ENCODE results near the gene TMEM273.

TMEM273 gene, protein sequence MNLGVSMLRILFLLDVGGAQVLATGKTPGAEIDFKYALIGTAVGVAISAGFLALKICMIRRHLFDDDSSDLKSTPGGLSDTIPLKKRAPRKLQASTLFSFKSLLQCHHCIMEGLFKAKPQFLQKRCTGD
- total RNA-seq: 2.7 to 170 (median 53.4) reads per million in 9 experiments

DNA sequence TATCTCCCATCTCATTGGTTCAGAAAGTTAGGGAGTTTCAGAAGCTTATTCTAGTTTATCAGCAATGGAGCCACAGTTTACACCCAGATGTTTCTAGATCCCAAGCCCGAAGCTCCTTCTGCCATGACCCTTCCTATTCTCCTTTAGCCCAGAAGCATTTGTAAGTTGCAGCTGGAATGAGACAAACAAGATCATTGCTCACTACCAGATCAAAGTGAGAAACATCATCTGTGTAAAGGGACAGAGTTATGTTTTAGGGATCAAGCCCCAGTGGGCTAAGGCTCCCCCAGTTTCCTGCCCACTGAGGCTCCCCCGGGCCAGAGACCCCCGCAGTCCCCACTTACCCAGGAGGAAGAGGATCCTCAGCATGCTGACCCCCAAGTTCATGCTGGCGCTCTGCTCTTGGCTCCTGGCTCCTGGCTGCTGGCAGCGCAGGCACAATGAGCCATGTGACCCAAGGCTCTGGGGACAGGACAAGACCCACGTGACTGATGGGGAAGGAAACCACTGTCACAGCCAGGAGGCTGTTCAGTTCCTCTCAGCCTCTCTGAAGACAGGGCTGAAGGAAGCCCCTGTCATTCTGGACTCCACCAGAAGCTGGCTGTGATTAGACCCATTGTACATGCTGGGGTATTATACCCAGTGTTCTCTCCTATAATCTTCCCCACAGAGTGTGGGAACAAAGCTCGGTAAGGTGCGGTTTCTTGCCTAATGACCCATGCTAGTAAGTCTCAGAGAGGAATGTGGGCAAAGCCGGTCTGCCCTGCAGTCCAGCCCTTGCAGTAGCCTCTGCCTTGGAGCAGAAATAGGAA lies at the start of gene TMEM273:
TSS of gene TMEM273 (minus strand) at position 442 of the 812 bp plus-strand sequence. CDS start at position 387, 55 bp downstream.
- H3K4me1 Mint-ChIP-seq (ENCODE audit: low read depth in 2 of 2): peaks cover 49 to 72% of the 10 kb centered on the region in 2 donors
- no peaks in the 10 kb centered on the region for H3K27me3 Mint-ChIP-seq

DNA sequence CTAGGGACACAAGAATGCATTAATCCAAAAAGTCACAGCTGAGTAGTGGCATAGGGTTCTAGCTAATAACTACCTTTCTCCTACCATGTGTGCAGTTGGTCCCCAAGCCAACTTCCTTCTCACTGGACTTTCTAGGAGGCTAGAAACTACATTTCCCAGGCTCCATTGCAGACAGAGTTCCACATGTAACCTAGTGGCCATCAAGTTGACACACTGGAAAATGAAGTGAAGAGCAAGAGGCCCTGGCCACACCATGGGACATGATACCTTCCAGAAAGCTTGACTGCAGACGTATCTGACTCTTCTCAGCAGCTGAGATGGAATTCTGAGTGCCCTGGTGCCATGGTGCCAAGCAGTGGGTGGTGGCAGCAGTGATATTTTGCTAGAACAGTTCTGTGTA lies 49.8 kb upstream of the TMEM273 start:
- H3K27ac Mint-ChIP-seq: no peak overlapping the region
- no peak overlapping the region for H3K4me3 Mint-ChIP-seq
- no peak for DNase-seq
- no peak for ATAC-seq (replicated peaks)
- H3K9me3 Mint-ChIP-seq: no peaks in the 10 kb centered on the region
- peaks cover 0 to 39% of the 10 kb centered on the region in 2 donors for H3K27me3 Mint-ChIP-seq
- H3K4me1 Mint-ChIP-seq (ENCODE audit: low read depth in 2 of 2): no peaks in the 10 kb centered on the region
- H3K36me3 Mint-ChIP-seq (ENCODE audit: insufficient read depth): no peaks in the 10 kb centered on the region

More for the DNA sequence above, at the start of gene TMEM273:
- ATAC-seq (replicated peaks): peak; percentile 67
- peak in 2 of 3 experiments; percentile 21 to 25 for DNase-seq
- Mint-ChIP-seq H3K9me3 (no peaks in the 10 kb centered on the region), H3K4me3 (peak within 1 kb of the TSS; percentile 78 to 89), H3K36me3 (ENCODE audit: insufficient read depth) (no peaks in the 10 kb centered on the region), H3K27ac (peak within 1 kb of the TSS; percentile 88 to 95)

DNA sequence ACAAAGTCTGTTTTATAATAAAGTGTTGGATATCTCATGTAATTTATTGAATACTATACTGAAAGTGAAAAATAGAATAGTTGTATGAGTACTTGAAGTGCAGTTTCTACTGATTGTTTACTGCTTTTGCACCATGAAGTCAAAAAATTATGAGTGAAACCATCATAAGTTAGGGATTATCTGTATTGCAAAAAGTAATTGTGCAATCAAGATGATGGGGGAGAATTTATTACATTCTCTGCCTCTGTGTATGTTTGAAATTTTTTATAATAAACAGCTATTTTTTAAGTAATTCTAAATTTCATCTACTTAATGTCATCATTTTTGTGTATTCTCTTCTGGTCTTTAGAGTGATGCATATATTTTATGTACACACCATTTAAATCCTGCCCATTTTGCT lies 47.2 kb upstream of the TMEM273 start:
- Mint-ChIP-seq H3K36me3 (ENCODE audit: insufficient read depth) (no peaks in the 10 kb centered on the region), H3K27ac (no peak overlapping the region), H3K4me3 (no peak overlapping the region), H3K9me3 (no peaks in the 10 kb centered on the region), H3K4me1 (ENCODE audit: low read depth in 2 of 2) (no peaks in the 10 kb centered on the region), H3K27me3 (peaks cover 8 to 19% of the 10 kb centered on the region in 2 donors)
- no peak for DNase-seq
- no peak for ATAC-seq (replicated peaks)

DNA sequence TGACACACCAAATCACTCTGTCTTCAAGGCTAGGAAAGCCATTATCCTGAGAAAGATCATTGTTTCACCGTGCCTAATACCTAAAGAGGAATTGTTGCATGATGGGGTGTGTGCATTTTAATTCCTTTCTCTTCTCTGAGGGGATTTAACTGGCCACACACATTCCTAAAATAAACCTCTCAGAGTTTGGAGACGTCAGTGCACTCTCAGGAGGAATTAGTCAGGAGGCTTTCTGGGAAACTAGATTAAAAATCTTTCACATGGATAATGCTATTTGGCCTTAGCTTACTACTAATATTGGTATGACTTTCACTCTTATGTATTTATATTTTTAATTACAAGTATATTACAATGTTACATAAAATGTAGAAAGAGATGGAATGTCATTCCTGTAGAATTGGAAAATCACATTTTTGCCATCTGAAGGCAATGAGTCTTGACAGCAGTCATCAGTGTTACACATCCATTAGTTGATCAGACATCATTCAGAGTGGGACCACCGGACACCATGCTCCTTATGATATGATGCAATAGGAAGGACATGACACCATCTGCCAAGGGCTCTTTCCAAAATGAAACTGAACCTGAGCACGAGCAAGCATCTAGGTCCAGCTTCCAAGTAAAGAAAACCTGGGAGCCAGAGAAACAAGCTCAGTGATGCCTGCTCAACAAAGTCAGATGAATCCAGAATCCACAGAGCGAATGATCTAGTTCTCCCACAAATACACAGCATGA lies 43.1 kb upstream of the TMEM273 start:
- DNase-seq: no peak

DNA sequence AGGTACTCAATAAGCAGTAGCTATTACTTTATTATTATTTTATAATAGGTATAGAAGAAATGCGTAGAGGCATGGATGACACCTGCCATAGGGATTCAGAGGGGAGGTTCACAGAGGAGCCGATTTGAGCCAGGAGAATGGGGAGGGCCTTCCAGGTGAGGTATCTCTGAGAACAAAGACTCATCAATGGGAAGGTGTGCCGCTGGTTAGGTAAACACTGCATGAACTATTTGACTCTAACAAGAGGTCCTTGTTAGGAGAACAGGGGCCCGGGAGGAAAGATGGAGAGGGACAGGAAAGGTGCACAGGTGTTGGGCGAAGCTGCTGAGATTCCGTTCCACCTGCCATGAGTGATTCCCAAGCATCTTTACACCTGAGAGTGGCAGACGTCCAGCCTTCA lies 41.8 kb upstream of the TMEM273 start:
- ATAC-seq (replicated peaks) (no peak), DNase-seq (no peak)
- Mint-ChIP-seq H3K4me1 (ENCODE audit: low read depth in 2 of 2) (no peaks in the 10 kb centered on the region), H3K4me3 (no peak overlapping the region), H3K27me3 (peaks cover 14 to 21% of the 10 kb centered on the region in 2 donors), H3K27ac (no peak overlapping the region), H3K9me3 (no peaks in the 10 kb centered on the region), H3K36me3 (ENCODE audit: insufficient read depth) (no peaks in the 10 kb centered on the region)

More for the DNA sequence above, 43.1 kb upstream of the TMEM273 start:
- no peak overlapping the region for H3K4me3 Mint-ChIP-seq
- peaks cover 14 to 20% of the 10 kb centered on the region in 2 donors for H3K27me3 Mint-ChIP-seq
- no peak overlapping the region for H3K27ac Mint-ChIP-seq
- H3K9me3 Mint-ChIP-seq: no peaks in the 10 kb centered on the region
- ATAC-seq (replicated peaks): no peak
- H3K36me3 Mint-ChIP-seq (ENCODE audit: insufficient read depth): no peaks in the 10 kb centered on the region
- H3K4me1 Mint-ChIP-seq (ENCODE audit: low read depth in 2 of 2): no peaks in the 10 kb centered on the region

DNA sequence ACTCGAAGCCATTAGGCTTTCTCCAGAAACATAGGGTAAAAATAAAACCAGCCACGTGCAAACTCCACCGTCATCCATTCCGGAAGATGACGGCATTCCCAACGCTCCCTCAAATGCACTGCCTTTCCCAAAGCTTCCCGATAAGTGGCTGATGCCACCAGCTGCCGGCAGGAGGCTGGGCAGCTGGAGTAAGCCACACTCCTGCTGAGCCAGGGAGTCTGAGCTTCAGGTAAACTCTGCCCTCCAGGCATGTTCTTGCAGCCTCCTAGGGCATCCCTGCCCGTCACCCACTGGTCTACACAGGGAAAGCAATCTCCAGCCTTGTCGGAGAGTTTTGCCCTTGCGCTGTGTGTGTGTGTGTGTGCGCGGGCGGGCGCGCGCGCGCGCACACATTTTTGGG lies 40.5 kb upstream of the TMEM273 start:
- H3K4me3 Mint-ChIP-seq: no peak overlapping the region
- peaks cover 14 to 21% of the 10 kb centered on the region in 2 donors for H3K27me3 Mint-ChIP-seq
- H3K36me3 Mint-ChIP-seq (ENCODE audit: insufficient read depth): no peaks in the 10 kb centered on the region

DNA sequence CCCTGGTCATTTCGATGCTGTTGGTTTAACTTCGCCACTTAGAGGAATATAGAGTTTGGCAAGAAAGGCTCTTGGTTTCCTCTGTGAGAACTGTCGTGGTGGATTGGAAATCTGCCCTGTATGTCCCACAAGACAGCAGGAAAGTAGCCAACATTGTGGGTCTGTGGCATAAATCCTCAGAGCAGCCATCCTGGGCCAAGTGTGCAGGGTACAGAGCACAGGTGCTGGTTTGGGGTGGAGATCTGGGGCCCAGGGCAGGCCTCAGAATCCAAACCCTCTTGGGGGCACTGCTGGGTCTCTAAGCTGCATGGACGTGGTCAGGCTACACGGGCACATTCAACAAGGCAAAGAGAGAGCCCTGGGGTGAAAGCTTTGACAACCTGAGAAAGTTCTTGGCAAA lies 39.2 kb upstream of the TMEM273 start:
- DNase-seq (no peak), ATAC-seq (replicated peaks) (no peak)
- H3K36me3 Mint-ChIP-seq (ENCODE audit: insufficient read depth): no peaks in the 10 kb centered on the region
- H3K4me3 Mint-ChIP-seq: no peak overlapping the region
- H3K27ac Mint-ChIP-seq: no peak overlapping the region
- peaks cover 14 to 21% of the 10 kb centered on the region in 2 donors for H3K27me3 Mint-ChIP-seq
- no peaks in the 10 kb centered on the region for H3K4me1 Mint-ChIP-seq (ENCODE audit: low read depth in 2 of 2)
- H3K9me3 Mint-ChIP-seq: no peaks in the 10 kb centered on the region

More for the DNA sequence above, 40.5 kb upstream of the TMEM273 start:
- no peak for ATAC-seq (replicated peaks)
- Mint-ChIP-seq H3K27ac (no peak overlapping the region), H3K9me3 (no peaks in the 10 kb centered on the region), H3K4me1 (ENCODE audit: low read depth in 2 of 2) (no peaks in the 10 kb centered on the region)
- no peak for DNase-seq

DNA sequence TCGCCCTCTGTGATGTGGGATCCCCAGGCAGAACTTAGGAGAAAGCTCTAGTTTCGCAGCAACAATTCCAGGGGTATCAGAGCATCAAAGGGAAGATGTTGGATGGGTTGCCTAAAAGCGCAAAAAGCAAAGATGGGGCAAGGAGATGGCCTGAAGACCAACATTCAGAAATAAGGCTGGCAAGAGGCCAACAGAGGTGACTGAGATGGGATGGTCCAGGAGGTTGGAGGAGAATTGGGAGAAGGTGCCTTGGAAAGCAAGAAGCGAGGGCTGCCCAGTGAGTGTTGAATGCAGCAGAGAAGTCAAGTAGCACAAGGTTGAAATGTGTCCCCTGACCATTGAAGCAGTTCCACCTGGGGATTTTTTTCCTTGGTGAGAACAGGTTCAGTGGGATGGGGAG lies 38.4 kb upstream of the TMEM273 start:
- Mint-ChIP-seq H3K36me3 (ENCODE audit: insufficient read depth) (no peaks in the 10 kb centered on the region), H3K27ac (no peak overlapping the region), H3K9me3 (no peaks in the 10 kb centered on the region), H3K27me3 (peaks cover 6 to 21% of the 10 kb centered on the region in 2 donors), H3K4me1 (ENCODE audit: low read depth in 2 of 2) (no peaks in the 10 kb centered on the region), H3K4me3 (no peak overlapping the region)
- ATAC-seq (replicated peaks) (no peak), DNase-seq (no peak)

DNA sequence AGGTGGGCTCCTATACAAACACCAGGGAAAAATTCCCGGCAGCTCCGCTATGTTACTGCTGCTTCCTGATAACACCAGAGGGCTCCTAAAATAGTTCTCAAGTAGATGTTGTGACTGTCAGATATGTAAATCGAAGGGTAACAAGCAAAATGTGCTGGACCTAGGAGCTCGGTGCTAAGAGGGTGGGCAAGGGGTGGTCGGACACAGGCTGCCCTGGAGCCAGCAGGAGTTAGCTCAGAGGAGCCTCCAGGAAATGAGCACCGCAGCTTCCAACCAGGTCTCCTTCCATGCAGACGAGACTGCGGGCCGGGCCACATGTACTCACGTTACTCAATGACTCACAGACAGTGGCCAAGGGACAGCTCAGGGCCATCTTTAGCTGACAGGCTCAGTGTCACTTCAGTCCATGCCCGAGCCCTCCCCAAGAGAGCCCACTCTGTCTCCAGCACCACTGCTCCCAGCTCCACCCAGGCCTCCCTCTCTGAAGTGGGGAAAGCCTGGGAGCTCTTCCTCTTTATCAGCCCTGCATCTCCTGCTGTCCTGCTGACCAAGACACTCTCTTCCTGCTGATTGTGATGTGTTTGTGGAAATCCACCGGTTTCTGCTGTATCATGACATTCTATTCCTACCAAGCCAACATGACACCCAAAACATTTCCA lies 37.2 kb upstream of the TMEM273 start:
- H3K4me3 Mint-ChIP-seq: no peak overlapping the region
- no peaks in the 10 kb centered on the region for H3K4me1 Mint-ChIP-seq (ENCODE audit: low read depth in 2 of 2)
- ATAC-seq (replicated peaks) (no peak), DNase-seq (no peak)
- H3K27me3 Mint-ChIP-seq: peaks cover 6 to 21% of the 10 kb centered on the region in 2 donors
- H3K36me3 Mint-ChIP-seq (ENCODE audit: insufficient read depth): no peaks in the 10 kb centered on the region
- no peak overlapping the region for H3K27ac Mint-ChIP-seq
- H3K9me3 Mint-ChIP-seq: no peaks in the 10 kb centered on the region

DNA sequence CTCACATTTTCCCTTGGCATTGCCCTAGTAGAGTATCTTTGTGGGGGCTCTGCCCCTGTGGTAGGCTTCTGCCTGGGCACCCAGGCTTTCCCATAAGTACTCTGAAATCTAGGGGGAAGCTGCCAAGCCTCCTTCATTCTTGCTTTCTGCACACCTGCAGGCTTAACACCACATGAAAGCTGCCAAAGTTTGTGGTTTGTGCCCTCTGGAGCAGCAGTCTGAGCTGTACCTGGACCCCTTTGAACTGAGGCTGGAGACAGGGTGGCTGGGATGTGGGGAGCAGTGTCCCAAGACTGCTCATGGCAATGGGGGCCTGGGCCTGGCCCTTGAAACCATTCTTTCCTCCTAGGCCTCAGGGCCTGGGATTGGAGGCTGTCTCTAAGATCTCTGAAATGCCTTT lies 35.0 kb upstream of the TMEM273 start:
- H3K27ac Mint-ChIP-seq: no peak overlapping the region
- DNase-seq (no peak), ATAC-seq (replicated peaks) (no peak)
- H3K4me3 Mint-ChIP-seq: no peak overlapping the region
- H3K27me3 Mint-ChIP-seq: peaks cover 6 to 20% of the 10 kb centered on the region in 2 donors
- H3K36me3 Mint-ChIP-seq (ENCODE audit: insufficient read depth): no peaks in the 10 kb centered on the region
- H3K4me1 Mint-ChIP-seq (ENCODE audit: low read depth in 2 of 2): no peaks in the 10 kb centered on the region
- H3K9me3 Mint-ChIP-seq: no peaks in the 10 kb centered on the region

DNA sequence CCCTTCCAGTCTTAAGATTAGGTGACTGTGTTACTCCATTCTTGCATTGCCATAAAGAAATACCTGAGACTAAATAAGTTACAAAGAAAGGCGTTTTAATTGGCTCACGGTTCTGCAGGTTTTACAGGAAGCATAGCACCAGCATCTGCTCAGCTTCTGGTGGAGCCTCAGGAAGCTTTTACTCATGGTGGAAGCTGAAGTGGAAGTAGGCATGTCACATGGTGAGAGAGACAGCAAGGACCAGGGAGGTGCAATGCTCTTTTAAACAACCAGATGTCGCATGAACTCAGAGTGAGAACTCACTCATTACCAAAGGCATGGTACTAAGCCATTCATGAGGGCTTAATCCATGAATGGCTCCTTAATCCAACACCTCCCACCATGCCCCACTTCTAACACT lies 34.0 kb upstream of the TMEM273 start:
- ATAC-seq (replicated peaks) (no peak), DNase-seq (no peak)
- no peak overlapping the region for H3K4me3 Mint-ChIP-seq
- no peaks in the 10 kb centered on the region for H3K36me3 Mint-ChIP-seq (ENCODE audit: insufficient read depth)
- H3K4me1 Mint-ChIP-seq (ENCODE audit: low read depth in 2 of 2): peaks cover 3 to 6% of the 10 kb centered on the region in 2 donors
- no peak overlapping the region for H3K27ac Mint-ChIP-seq
- no peaks in the 10 kb centered on the region for H3K9me3 Mint-ChIP-seq
- H3K27me3 Mint-ChIP-seq: peaks cover 6 to 20% of the 10 kb centered on the region in 2 donors

DNA sequence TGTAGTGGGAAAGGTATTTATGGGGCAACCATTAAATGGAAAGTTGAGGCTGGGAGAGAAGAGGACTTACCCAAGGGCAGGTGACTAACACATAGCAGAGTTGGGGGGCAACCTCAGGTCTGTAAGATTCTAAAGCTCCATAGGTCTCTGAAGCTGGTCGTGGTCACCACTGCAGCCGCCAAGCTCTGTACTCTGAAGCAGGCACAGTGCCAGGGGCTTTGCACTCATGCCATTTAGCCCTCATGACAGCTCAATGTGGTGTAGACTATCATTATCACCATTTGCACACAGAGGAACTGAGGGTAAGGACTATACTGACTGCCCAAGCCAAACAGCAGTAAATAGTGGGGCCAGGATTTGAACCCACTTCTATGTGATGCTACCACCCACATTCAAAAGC lies 32.5 kb upstream of the TMEM273 start:
- Mint-ChIP-seq H3K9me3 (no peaks in the 10 kb centered on the region), H3K27me3 (peaks cover 6 to 11% of the 10 kb centered on the region in 2 donors), H3K27ac (no peak overlapping the region), H3K4me1 (ENCODE audit: low read depth in 2 of 2) (peaks cover 3 to 6% of the 10 kb centered on the region in 2 donors), H3K36me3 (ENCODE audit: insufficient read depth) (no peaks in the 10 kb centered on the region), H3K4me3 (no peak overlapping the region)
- DNase-seq: no peak
- no peak for ATAC-seq (replicated peaks)

DNA sequence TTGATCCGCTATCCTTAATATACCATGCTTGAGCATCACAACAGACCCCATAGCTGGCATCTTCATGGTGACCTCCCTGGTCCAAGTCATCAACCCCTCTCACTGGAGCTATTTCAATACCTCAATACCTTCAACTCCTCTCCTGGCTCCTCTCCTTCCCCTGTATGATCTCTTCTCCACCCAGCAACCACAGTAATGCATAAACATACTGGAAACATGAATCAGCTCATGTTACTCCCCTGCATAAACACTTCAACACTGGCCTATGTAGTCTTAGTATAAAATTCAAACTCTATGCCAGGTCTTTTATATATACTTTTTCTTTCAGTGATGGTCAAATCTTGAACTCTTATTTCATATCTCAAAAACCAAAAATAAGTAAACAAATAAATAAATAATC lies 31.8 kb upstream of the TMEM273 start:
- Mint-ChIP-seq H3K27me3 (peaks cover 6 to 12% of the 10 kb centered on the region in 2 donors), H3K36me3 (ENCODE audit: insufficient read depth) (no peaks in the 10 kb centered on the region), H3K4me1 (ENCODE audit: low read depth in 2 of 2) (peaks cover 4 to 8% of the 10 kb centered on the region in 2 donors), H3K4me3 (no peak overlapping the region), H3K9me3 (no peaks in the 10 kb centered on the region), H3K27ac (no peak overlapping the region)
- ATAC-seq (replicated peaks) (no peak), DNase-seq (no peak)
